IgD-negative memory B cell (primary cell): ENCODE results near the gene NCAM1. TPM values are rescaled to one million over a fixed set of nuclear protein-coding genes. Genes with fewer than 3 reads are reported as not detected.
"Not testable (repeated sequence)": the region's sequence is repeated elsewhere in the genome, so short reads cannot be mapped to it uniquely, and the experiment has no call there.

ENCODE experiments used
- H3K27ac Mint-ChIP-seq, 3 donors: one replicate each; pipeline ENCODE4 v1.8.0; 2020 to 2022; ENCODE audit warnings: mild to moderate bottlenecking in 3 of 3, mixed read lengths in 3 of 3, moderate library complexity in 1 of 3
- H3K27me3 Mint-ChIP-seq: one replicate; pipeline ENCODE4 v1.8.0; 2021; ENCODE audit warnings: mixed read lengths
- H3K36me3 Mint-ChIP-seq: one replicate; pipeline ENCODE4 v1.8.0; 2020; ENCODE audit warnings: mild to moderate bottlenecking, mixed read lengths
- H3K4me1 Mint-ChIP-seq, 3 donors: one replicate each; pipeline ENCODE4 v1.8.0; 2020 to 2022; ENCODE audit warnings: mixed read lengths in 3 of 3, mild to moderate bottlenecking in 1 of 3
- H3K4me3 Mint-ChIP-seq, 4 donors: one replicate each; pipeline ENCODE4 v1.8.0; 2020 to 2022; ENCODE audit warnings: mild to moderate bottlenecking in 4 of 4, mixed read lengths in 4 of 4, moderate library complexity in 3 of 4
- H3K9me3 Mint-ChIP-seq, 3 donors: one replicate each; pipeline ENCODE4 v1.8.0; 2020 to 2021; ENCODE audit warnings: mixed read lengths in 3 of 3, mild to moderate bottlenecking in 1 of 3
- polyA plus RNA-seq: library from polyadenylated mRNA; unstranded; fragments of 300-500 nt; fragmentation: Illumina TruSeq; gene quantifications from one replicate; pipeline ENCODE4 v1.2.3, GENCODE V29; 2021

NCAM1 gene
- not detected for polyA plus RNA-seq

- Mint-ChIP-seq H3K27me3 (peaks cover 36% of the 10 kb centered on the region), H3K9me3 (peaks cover 0 to 2% (median 0%) of the 10 kb centered on the region in 3 donors), H3K36me3 (no peaks in the 10 kb centered on the region), H3K4me3 (peak within 1 kb of the TSS; percentile 28 to 93 (median 85)), H3K27ac (peak within 1 kb of the TSS in 2 of 3 donors; percentile 23 to 57), H3K4me1 (peaks cover 0 to 12% (median 4%) of the 10 kb centered on the region in 3 donors)
These were observed at the start of gene NCAM1 for GRCh38 chr11:112961146-112961668. NCAM1 (plus strand) TSS chr11:112961420.

DNA sequence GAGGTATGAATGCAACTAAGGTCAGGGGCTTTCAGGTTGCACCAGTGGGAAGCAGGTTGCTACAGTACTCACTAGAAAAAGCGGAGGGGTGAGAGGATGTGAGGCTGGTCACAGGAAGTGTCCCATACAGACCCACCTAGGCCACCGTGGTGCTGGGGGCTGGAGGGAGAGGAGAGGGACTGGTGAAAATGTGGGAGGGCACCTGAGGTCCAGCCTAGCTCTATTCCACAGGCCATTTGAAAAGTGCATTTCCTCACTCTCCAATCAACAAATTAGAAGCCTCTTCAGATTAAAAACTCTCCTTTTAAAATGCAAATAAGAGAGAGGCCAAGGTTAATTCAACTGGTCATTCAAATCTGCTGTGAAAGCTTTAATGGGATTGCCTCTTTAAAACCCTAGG is 38.6 kb upstream of the NCAM1 start:
- Mint-ChIP-seq H3K27me3 (no peaks in the 10 kb centered on the region), H3K27ac (peak overlapping the region in 1 of 3 donors; percentile 75), H3K4me3 (no peak overlapping the region), H3K4me1 (no peaks in the 10 kb centered on the region), H3K36me3 (no peaks in the 10 kb centered on the region), H3K9me3 (peaks cover 2 to 3% (median 2%) of the 10 kb centered on the region in 3 donors)

GRCh38 chr11:112924836-112925235 is 36.4 kb upstream of the NCAM1 start:
- not testable (repeated sequence) for H3K27me3 Mint-ChIP-seq, H3K36me3 Mint-ChIP-seq, H3K27ac Mint-ChIP-seq, H3K4me3 Mint-ChIP-seq, H3K4me1 Mint-ChIP-seq, H3K9me3 Mint-ChIP-seq

- Mint-ChIP-seq H3K4me1 (no peaks in the 10 kb centered on the region), H3K36me3 (no peaks in the 10 kb centered on the region), H3K27ac (no peak overlapping the region), H3K4me3 (no peak overlapping the region), H3K27me3 (peaks cover 2% of the 10 kb centered on the region), H3K9me3 (peaks cover 0 to 3% (median 0%) of the 10 kb centered on the region in 3 donors)
These were observed 35.5 kb upstream of the NCAM1 start for GRCh38 chr11:112925516-112926310.

DNA sequence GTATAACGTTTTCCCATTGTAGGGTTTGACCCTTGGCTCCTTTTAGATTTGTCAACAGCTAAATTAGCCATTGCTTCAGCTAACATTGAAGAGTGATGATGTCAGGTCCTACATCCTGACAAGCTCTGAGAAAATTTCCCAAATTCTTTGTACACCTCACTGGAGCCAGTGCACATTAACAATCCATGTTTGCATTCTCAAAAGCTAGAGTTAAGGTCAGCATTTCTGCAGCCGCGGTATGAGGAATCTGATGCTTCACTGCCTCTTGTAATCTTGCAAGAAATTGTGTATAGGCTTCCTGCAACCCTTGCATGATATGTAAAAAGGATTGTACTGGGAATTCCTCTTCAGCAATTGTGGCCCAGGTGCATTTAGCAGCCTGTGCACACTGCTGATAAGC is 33.1 kb upstream of the NCAM1 start:
- Mint-ChIP-seq H3K4me1 (no peaks in the 10 kb centered on the region), H3K36me3 (no peaks in the 10 kb centered on the region), H3K4me3 (no peak overlapping the region), H3K9me3 (peaks cover 0 to 5% (median 0%) of the 10 kb centered on the region in 3 donors), H3K27ac (no peak overlapping the region), H3K27me3 (peaks cover 2% of the 10 kb centered on the region)

GRCh38 chr11:112929432-112929831 is 31.8 kb upstream of the NCAM1 start:
- Mint-ChIP-seq H3K4me3 (no peak overlapping the region), H3K9me3 (peaks cover 0 to 5% (median 0%) of the 10 kb centered on the region in 3 donors), H3K4me1 (no peaks in the 10 kb centered on the region), H3K36me3 (no peaks in the 10 kb centered on the region), H3K27ac (no peak overlapping the region), H3K27me3 (peaks cover 6% of the 10 kb centered on the region)

DNA sequence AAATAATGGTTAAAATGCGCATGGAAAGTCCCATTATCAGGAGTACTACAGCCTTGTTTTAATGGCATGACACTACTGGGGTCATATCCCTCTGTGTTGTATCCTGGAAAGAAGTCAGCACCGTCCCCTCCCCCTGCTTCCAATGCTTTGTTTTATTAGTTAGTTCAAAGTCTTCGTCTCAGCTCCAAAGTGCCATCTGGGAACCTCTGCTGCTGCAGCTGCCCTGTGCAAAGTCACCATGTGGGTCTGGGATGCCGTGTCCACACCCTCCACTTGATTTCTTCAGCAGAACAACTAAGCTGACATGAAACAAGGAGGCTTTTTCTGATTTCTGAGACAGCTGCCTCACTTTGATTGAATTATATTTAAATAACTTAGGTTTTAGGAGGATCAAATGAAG is 29.5 kb upstream of the NCAM1 start:
- H3K9me3 Mint-ChIP-seq = peaks cover 0 to 5% (median 1%) of the 10 kb centered on the region in 3 donors
- H3K4me3 Mint-ChIP-seq = no peak overlapping the region
- no peaks in the 10 kb centered on the region for H3K36me3 Mint-ChIP-seq
- no peak overlapping the region for H3K27ac Mint-ChIP-seq
- no peaks in the 10 kb centered on the region for H3K4me1 Mint-ChIP-seq
- H3K27me3 Mint-ChIP-seq = peaks cover 6% of the 10 kb centered on the region

GRCh38 chr11:112932593-112932992 is 28.6 kb upstream of the NCAM1 start:
- H3K27ac Mint-ChIP-seq = no peak overlapping the region
- no peaks in the 10 kb centered on the region for H3K4me1 Mint-ChIP-seq
- H3K27me3 Mint-ChIP-seq = peaks cover 6% of the 10 kb centered on the region
- H3K36me3 Mint-ChIP-seq = no peaks in the 10 kb centered on the region
- H3K9me3 Mint-ChIP-seq = peaks cover 0 to 5% (median 1%) of the 10 kb centered on the region in 3 donors
- H3K4me3 Mint-ChIP-seq = no peak overlapping the region

DNA sequence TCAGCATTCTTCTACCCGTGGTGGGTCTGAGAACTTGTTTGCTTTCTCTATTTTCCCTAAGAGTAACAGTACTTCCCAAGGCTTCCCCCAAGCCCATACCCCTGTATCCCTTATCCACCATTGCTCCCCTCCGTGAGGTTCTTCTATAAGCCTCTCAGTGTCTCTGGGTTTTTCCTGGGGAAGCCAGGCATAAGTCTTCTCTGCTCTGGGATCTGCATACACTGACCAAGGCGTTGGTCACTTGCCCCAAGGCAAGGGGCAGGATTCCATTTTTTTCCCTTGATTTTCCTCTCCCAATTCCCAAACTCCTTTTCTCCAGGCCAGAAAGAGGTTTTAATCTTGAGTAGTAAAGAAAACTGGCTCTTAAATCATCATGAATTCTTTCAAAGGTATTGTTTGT is 27.2 kb upstream of the NCAM1 start:
- Mint-ChIP-seq H3K27ac (no peak overlapping the region), H3K27me3 (peaks cover 8% of the 10 kb centered on the region), H3K4me3 (no peak overlapping the region), H3K36me3 (no peaks in the 10 kb centered on the region), H3K9me3 (peaks cover 0 to 5% (median 1%) of the 10 kb centered on the region in 3 donors), H3K4me1 (no peaks in the 10 kb centered on the region)

- Mint-ChIP-seq H3K4me3 (no peak overlapping the region), H3K4me1 (no peaks in the 10 kb centered on the region), H3K27ac (no peak overlapping the region), H3K9me3 (peaks cover 0 to 3% (median 0%) of the 10 kb centered on the region in 3 donors), H3K27me3 (peaks cover 3% of the 10 kb centered on the region), H3K36me3 (no peaks in the 10 kb centered on the region)
These were observed 20.1 kb upstream of the NCAM1 start for GRCh38 chr11:112941104-112941503.

DNA sequence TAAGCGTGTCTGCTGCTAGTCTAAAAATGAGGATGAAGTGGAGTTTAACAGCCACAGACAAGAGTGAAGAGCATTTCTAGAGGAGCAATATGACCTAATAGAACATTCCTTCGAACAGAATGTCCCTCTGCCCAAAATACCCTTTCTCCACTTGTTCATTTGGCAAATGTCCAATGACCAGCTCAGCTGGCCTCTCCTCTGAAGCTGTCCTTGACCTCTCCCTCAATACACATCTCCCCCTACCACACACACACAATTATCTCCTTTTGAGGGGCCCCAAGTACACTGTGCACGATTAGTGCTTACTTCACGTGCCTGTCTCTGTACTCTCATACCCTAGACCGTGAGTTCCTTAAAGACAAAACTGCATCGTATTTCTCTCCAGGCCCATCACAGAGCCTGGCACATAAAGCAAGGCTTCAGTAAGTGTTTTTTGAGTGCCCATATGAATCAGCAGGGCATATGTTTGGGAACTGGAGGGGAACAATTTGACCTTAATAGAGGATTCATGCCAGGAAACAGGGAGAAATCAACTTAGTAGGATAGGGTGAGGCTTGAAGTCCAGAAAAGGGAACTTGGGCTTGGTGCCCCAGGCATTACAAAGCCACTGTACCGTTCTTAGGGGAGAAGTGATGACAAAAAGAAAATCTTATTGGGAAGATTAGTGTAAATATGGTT is 18.1 kb upstream of the NCAM1 start:
- peaks cover 3% of the 10 kb centered on the region for H3K27me3 Mint-ChIP-seq
- no peak overlapping the region for H3K4me3 Mint-ChIP-seq
- no peaks in the 10 kb centered on the region for H3K4me1 Mint-ChIP-seq
- peaks cover 0 to 3% (median 0%) of the 10 kb centered on the region in 3 donors for H3K9me3 Mint-ChIP-seq
- no peaks in the 10 kb centered on the region for H3K36me3 Mint-ChIP-seq
- H3K27ac Mint-ChIP-seq = no peak overlapping the region

DNA sequence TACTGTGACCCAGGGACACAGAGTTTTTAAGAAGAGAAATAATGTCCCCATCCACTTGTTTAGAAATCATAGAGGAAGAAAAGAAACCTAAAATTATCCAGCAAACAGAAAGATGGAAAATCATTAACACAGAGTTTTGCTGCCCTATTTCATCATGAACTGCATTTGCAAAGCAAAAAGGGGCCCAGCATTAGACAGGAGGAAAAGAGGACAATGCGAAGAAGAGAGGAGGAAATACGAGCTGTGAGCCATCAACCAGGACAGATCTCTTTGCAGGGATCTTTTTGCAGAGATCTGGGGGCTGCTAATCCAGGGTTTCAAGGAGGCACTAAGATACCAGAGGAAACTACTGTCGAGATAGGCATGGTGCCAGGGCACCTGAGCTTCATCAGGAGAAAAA is 14.4 kb upstream of the NCAM1 start:
- Mint-ChIP-seq H3K27me3 (no peaks in the 10 kb centered on the region), H3K27ac (no peak overlapping the region), H3K36me3 (no peaks in the 10 kb centered on the region), H3K4me1 (no peaks in the 10 kb centered on the region), H3K4me3 (no peak overlapping the region), H3K9me3 (peaks cover 0 to 3% (median 1%) of the 10 kb centered on the region in 3 donors)

DNA sequence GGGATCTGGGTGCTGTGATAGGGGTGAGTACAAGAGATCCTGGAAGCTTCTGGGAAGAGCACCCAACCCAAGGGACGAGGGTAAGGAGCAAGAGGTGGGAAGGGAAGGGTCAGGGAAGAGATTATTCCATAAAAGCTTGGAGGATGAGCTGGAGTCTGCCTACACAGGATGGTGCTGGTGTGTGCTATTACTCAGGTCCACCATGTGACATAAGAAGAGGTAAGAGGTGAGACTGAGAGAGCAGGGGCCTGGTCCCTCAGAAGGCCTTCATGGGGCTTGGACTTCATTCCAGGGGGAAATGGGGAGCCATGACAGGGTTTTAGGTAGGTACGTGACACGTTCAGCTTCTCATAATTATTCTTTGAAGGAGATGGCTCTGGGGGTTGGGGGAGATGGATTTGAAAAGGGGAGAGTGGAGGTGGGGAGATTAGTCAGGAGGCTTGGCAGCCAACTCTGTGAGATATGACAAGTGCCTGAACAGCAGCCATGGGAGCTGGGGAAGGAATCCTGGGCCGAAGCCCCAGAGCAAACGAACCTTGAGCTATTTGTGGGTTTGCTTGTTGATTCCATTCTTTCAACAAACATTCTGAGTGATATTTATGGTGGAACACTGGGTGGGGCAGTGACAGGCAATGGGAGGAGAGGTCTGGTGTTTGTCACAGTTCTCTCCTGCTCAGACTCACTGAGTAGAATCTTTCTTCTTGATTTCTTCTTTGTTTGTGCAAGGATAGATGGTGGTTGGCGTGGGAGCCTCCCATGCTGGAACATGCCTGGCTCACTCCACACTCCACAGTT is 11.2 kb upstream of the NCAM1 start:
- peaks cover 3% of the 10 kb centered on the region for H3K27me3 Mint-ChIP-seq
- H3K27ac Mint-ChIP-seq = no peak overlapping the region
- no peak overlapping the region for H3K4me3 Mint-ChIP-seq
- H3K4me1 Mint-ChIP-seq = no peaks in the 10 kb centered on the region
- no peaks in the 10 kb centered on the region for H3K36me3 Mint-ChIP-seq
- H3K9me3 Mint-ChIP-seq = peaks cover 0 to 9% (median 2%) of the 10 kb centered on the region in 3 donors

DNA sequence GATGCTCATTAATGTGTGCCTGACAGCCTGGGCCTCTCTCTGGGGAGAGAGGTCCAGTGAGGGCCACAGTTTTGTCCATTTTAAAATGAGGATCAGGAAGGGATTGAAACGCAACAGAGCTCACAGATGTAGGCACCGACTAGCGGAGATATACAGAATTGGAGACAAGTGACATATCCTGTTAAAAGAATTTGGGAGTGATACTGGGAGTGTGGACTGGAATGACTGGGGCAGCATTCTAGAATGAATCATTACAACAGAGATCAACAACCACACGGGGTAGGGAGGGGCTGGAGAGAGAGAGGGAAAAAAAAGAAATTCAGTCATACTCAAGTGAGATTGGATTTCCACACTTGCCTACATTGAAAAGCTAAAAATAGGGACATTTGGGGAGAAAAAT is 2.5 kb upstream of the NCAM1 start:
- H3K27me3 Mint-ChIP-seq = peaks cover 31% of the 10 kb centered on the region
- no peak overlapping the region for H3K27ac Mint-ChIP-seq
- peaks cover 0 to 12% (median 4%) of the 10 kb centered on the region in 3 donors for H3K4me1 Mint-ChIP-seq
- no peaks in the 10 kb centered on the region for H3K36me3 Mint-ChIP-seq
- peaks cover 0 to 11% (median 1%) of the 10 kb centered on the region in 3 donors for H3K9me3 Mint-ChIP-seq
- no peak overlapping the region for H3K4me3 Mint-ChIP-seq
